HEK293 (cell line): ENCODE data around the gene GBGT1.

Experiments
- CTCF ChIP-seq: fragments of 450-650 bp; formaldehyde crosslinking; IDR thresholded peaks from 2 replicates; pipeline ENCODE4 v1.5.1; 2016; ENCODE audit warnings: missing biosample characterization, missing genetic modification characterization
- GLI4 ChIP-seq: fragments of 450-650 bp; formaldehyde crosslinking; IDR thresholded peaks from 2 replicates; pipeline ENCODE4 v1.5.1; 2016; ENCODE audit warnings: missing biosample characterization, missing genetic modification characterization
- MZF1 ChIP-seq: fragments of 450-650 bp; formaldehyde crosslinking; IDR thresholded peaks from 2 replicates; pipeline ENCODE4 v1.5.1; 2017; ENCODE audit warnings: missing biosample characterization, missing genetic modification characterization, borderline replicate concordance
- ZBTB26 ChIP-seq: fragments of 450-650 bp; formaldehyde crosslinking; optimal IDR thresholded peaks from 2 replicates; pipeline ENCODE3; 2016; ENCODE audit warnings: missing biosample characterization, mild to moderate bottlenecking, missing genetic modification characterization
- ZBTB7A ChIP-seq: fragments of 450-650 bp; formaldehyde crosslinking; IDR thresholded peaks from 2 replicates; pipeline ENCODE4 v1.5.1; 2016; ENCODE audit warnings: low read depth, missing biosample characterization, missing genetic modification characterization
- ZFHX2 ChIP-seq: fragments of 450-650 bp; formaldehyde crosslinking; conservative IDR thresholded peaks from 2 replicates; pipeline ENCODE4 v1.5.1; 2016; ENCODE audit warnings: missing biosample characterization, missing genetic modification characterization
- ZNF248 ChIP-seq: fragments of 450-650 bp; formaldehyde crosslinking; IDR thresholded peaks from 2 replicates; pipeline ENCODE4 v1.5.1; 2017; ENCODE audit warnings: missing biosample characterization, missing genetic modification characterization
- ZNF302 ChIP-seq: fragments of 450-650 bp; formaldehyde crosslinking; IDR thresholded peaks from 2 replicates; pipeline ENCODE4 v1.5.1; 2016; ENCODE audit warnings: missing biosample characterization, missing genetic modification characterization, low read depth
- ZNF311 ChIP-seq: fragments of 450-650 bp; formaldehyde crosslinking; IDR thresholded peaks from 2 replicates; pipeline ENCODE4 v1.5.1; 2017; ENCODE audit warnings: missing biosample characterization, missing genetic modification characterization, borderline replicate concordance
- ZNF510 ChIP-seq: fragments of 450-650 bp; formaldehyde crosslinking; IDR thresholded peaks from 2 replicates; pipeline ENCODE4 v1.5.1; 2018; ENCODE audit warnings: mild to moderate bottlenecking, missing genetic modification characterization, missing biosample characterization; ENCODE audit not compliant: insufficient replicate concordance
- ZNF558 ChIP-seq: fragments of 450-650 bp; formaldehyde crosslinking; IDR thresholded peaks from 2 replicates; pipeline ENCODE4 v1.5.1; 2016; ENCODE audit warnings: missing biosample characterization, missing genetic modification characterization
- ZNF585B ChIP-seq: fragments of 450-650 bp; formaldehyde crosslinking; IDR thresholded peaks from 2 replicates; pipeline ENCODE4 v1.5.1; 2016; ENCODE audit warnings: missing biosample characterization, missing genetic modification characterization
- ZNF704 ChIP-seq: fragments of 450-650 bp; formaldehyde crosslinking; IDR thresholded peaks from 2 replicates; pipeline ENCODE4 v1.5.1; 2016; ENCODE audit warnings: missing biosample characterization, missing genetic modification characterization
- ZNF768 ChIP-seq: fragments of 450-650 bp; formaldehyde crosslinking; IDR thresholded peaks from 2 replicates; pipeline ENCODE4 v1.5.1; 2018; ENCODE audit warnings: missing biosample characterization, mild to moderate bottlenecking, missing genetic modification characterization

GRCh38 chr9:133163504-133164172 is at the start of gene GBGT1:
- TF ChIP-seq CTCF: no peak
- no peak for TF ChIP-seq ZNF768
- no peak for TF ChIP-seq ZBTB26 (tag by site-specific recombination)
- no peak for TF ChIP-seq ZNF585B (tag by site-specific recombination)
- TF ChIP-seq ZBTB7A (tag by site-specific recombination): no peak
- TF ChIP-seq MZF1 (tag by site-specific recombination): no peak
- no peak for TF ChIP-seq ZNF311 (tag by site-specific recombination)
- no peak for TF ChIP-seq GLI4 (tag by site-specific recombination)
- TF ChIP-seq ZNF704 (tag by site-specific recombination): no peak
- no peak for TF ChIP-seq ZNF302 (tag by site-specific recombination)
- no peak for TF ChIP-seq ZFHX2 (tag by site-specific recombination)
- TF ChIP-seq ZNF558: no peak
- no peak for TF ChIP-seq ZNF248 (tag by site-specific recombination)
- no peak for TF ChIP-seq ZNF510 (tag by site-specific recombination)
